HG03354 (cell line): Measurements from ENCODE around the gene MYO1F.

Experiments
- ATAC-seq: cut with Tn5 transposase; IDR thresholded peaks from one replicate; pipeline ENCODE4 v1.9.1; 2021; ENCODE audit warnings: mild to moderate bottlenecking; ENCODE audit not compliant: unreplicated experiment, poor library complexity, severe bottlenecking

Gene MYO1F

GRCh38 chr19:8503510-8503909, 73.7 kb downstream of the MYO1F start:
- ATAC-seq = no peak

GRCh38 chr19:8501981-8502380, 75.3 kb downstream of the MYO1F start:
- no peak for ATAC-seq

GRCh38 chr19:8501516-8501915, 75.7 kb downstream of the MYO1F start:
- no peak for ATAC-seq

- no peak for ATAC-seq
Observed at GRCh38 chr19:8500158-8500557, 77.1 kb downstream of the MYO1F start.

GRCh38 chr19:8499048-8499833, 78.0 kb downstream of the MYO1F start:
- no peak for ATAC-seq

- no peak for ATAC-seq
Observed at GRCh38 chr19:8498295-8498694, 78.9 kb downstream of the MYO1F start.

GRCh38 chr19:8494158-8494557, 83.1 kb downstream of the MYO1F start:
- no peak for ATAC-seq

GRCh38 chr19:8491574-8491973, 85.7 kb downstream of the MYO1F start:
- ATAC-seq = no peak

- ATAC-seq = no peak
Observed at GRCh38 chr19:8490873-8491272, 86.4 kb downstream of the MYO1F start.

- no peak for ATAC-seq
Observed at GRCh38 chr19:8490395-8490760, 86.9 kb downstream of the MYO1F start.

GRCh38 chr19:8489561-8490394, 87.5 kb downstream of the MYO1F start:
- no peak for ATAC-seq

- ATAC-seq = no peak
Observed at GRCh38 chr19:8488365-8488764, 88.9 kb downstream of the MYO1F start.

GRCh38 chr19:8487137-8487851, 89.9 kb downstream of the MYO1F start:
- ATAC-seq = peak; percentile 49

GRCh38 chr19:8486661-8487136, 90.5 kb downstream of the MYO1F start:
- ATAC-seq = no peak

GRCh38 chr19:8485561-8486371, 91.5 kb downstream of the MYO1F start:
- no peak for ATAC-seq

- no peak for ATAC-seq
Observed at GRCh38 chr19:8484331-8484894, 92.8 kb downstream of the MYO1F start.

- no peak for ATAC-seq
Observed at GRCh38 chr19:8483165-8483564, 94.1 kb downstream of the MYO1F start.

GRCh38 chr19:8482696-8483095, 94.5 kb downstream of the MYO1F start:
- ATAC-seq = no peak

GRCh38 chr19:8481616-8482015, 95.6 kb downstream of the MYO1F start:
- ATAC-seq = no peak
